Panc1 (cell line): ENCODE data around the gene KIAA1217. TPM values are rescaled to one million over a fixed set of nuclear protein-coding genes. Genes with fewer than 3 reads are reported as not detected.

ENCODE experiments used
- ATAC-seq: fragments of 200-7000 bp; cut with Tn5 transposase; 2 replicates; pipeline ENCODE4 v1.9.1; 2020; ENCODE audit warnings: mild to moderate bottlenecking, moderate library complexity
- BruUV-seq: library from RNA; stranded (reverse); fragments of 400-500 nt; replicated peaks from 2 replicates; lab custom pipeline; 2021; lab: Mats Ljungman, UMichigan
- CTCF ChIA-PET: fragments of 300-600 bp; sonication (Branson Sonifier 250); formaldehyde crosslinking; loops from one replicate; lab custom pipeline; 2022; ENCODE audit warnings: antibody characterized with exemption; lab: Charles Lee
- POLR2A ChIA-PET: fragments of 300-600 bp; sonication (Branson Sonifier 250); formaldehyde crosslinking; loops from one replicate; lab custom pipeline; 2022; ENCODE audit warnings: antibody characterized with exemption; lab: Charles Lee
- DNase-seq: peaks from one replicate; pipeline ENCODE4 v3.0.0-alpha.2; 2010; ENCODE audit warnings: low read depth, low spot score
- H3K27ac ChIP-seq: 2 replicates; pipeline ENCODE4 v1.5.1; 2011; ENCODE audit warnings: mild to moderate bottlenecking, low read length, inconsistent platforms
- H3K27me3 ChIP-seq: fragments of 200-500 bp; sonication (Bioruptor generic); 2 replicates; pipeline ENCODE4 v1.6.0; 2014; ENCODE audit warnings: low read length, inconsistent platforms; ENCODE audit not compliant: control insufficient read depth, insufficient read depth
- H3K36me3 ChIP-seq: fragments of 200-500 bp; sonication (Bioruptor generic); 2 replicates; pipeline ENCODE4 v1.5.1; 2014; ENCODE audit warnings: inconsistent platforms, mild to moderate bottlenecking, low read length, moderate library complexity; ENCODE audit not compliant: control insufficient read depth, insufficient read depth
- H3K4me1 ChIP-seq: 2 replicates; pipeline ENCODE4 v1.5.1; 2011; ENCODE audit warnings: inconsistent platforms, mild to moderate bottlenecking, low read length, moderate library complexity; ENCODE audit not compliant: control insufficient read depth, insufficient read depth
- H3K4me3 ChIP-seq, 2 experiments: 2 replicates each; pipeline ENCODE4 v1.5.1; 2011 to 2012; ENCODE audit warnings: low read depth in 2 of 2, low read length in 2 of 2, mild to moderate bottlenecking in 2 of 2, inconsistent platforms in 1 of 2, moderate library complexity in 1 of 2
- H3K9me3 ChIP-seq: fragments of 200-500 bp; sonication (Bioruptor generic); 2 replicates; pipeline ENCODE4 v1.5.1; 2014; ENCODE audit warnings: low read depth, mild to moderate bottlenecking, inconsistent platforms, low read length, moderate library complexity; ENCODE audit not compliant: control insufficient read depth, insufficient read depth
- CTCF ChIP-seq: fragments of 450-650 bp; IDR thresholded peaks from 2 replicates; pipeline ENCODE4 v1.5.1; 2017; ENCODE audit warnings: mild to moderate bottlenecking
- POLR2AphosphoS5 ChIP-seq: IDR thresholded peaks from 2 replicates; pipeline ENCODE4 v1.6.1; 2012; ENCODE audit warnings: mild to moderate bottlenecking, low read depth, low read length, moderate library complexity
- SIN3A ChIP-seq: IDR thresholded peaks from 2 replicates; pipeline ENCODE4 v1.6.1; 2012; ENCODE audit warnings: low read depth, mild to moderate bottlenecking, low read length, moderate library complexity, borderline replicate concordance; ENCODE audit not compliant: insufficient read depth
- TCF7L2 ChIP-seq: IDR thresholded peaks from 2 replicates; pipeline ENCODE4 v1.6.1; 2011; ENCODE audit warnings: mild to moderate bottlenecking, low read depth, low read length, inconsistent platforms
- in situ Hi-C: cut with HindIII; loops from 2 replicates; pipeline ENCODE4 v1.10.0; 2016; ENCODE audit warnings: low sequenced_read_pairs, low pct_unique_long_range_greater_than_20kb
- intact Hi-C: fragments of 100-400 bp; cut with micrococcal nuclease; formaldehyde crosslinking; loops from one replicate; pipeline ENCODE4 v1.10.0; 2022; ENCODE audit not compliant: unreplicated experiment
- total RNA-seq: library from RNA; stranded (reverse); gene quantifications from one replicate; pipeline ENCODE4 v1.2.1, GENCODE V29; 2021; ENCODE audit not compliant: unreplicated experiment
- TF ChIP-seq, protein P1 (sequence below), 2 experiments: IDR thresholded peaks; 2 replicates each; pipeline ENCODE4 v1.6.1; 2011 to 2012; ENCODE audit warnings: low read depth in 2 of 2, control low read depth in 1 of 2, low read length in 1 of 2, mild to moderate bottlenecking in 1 of 2, moderate library complexity in 1 of 2; ENCODE audit not compliant: insufficient read depth in 1 of 2

The KIAA1217 gene
- total RNA-seq, 1 experiment from 2014 or later, result 11.6 TPM

- DNase-seq, result no peak
- Histone ChIP-seq H3K4me3 (no peak overlapping the region), H3K9me3 (no peaks in the 10 kb centered on the region), H3K4me1 (peaks cover 3% of the 10 kb centered on the region; the same call in 1 of the 2 replicates), H3K27ac (no peak overlapping the region), H3K27me3 (no peaks in the 10 kb centered on the region), H3K36me3 (no peaks in the 10 kb centered on the region)
- in situ Hi-C loops, result no loop called here
- intact Hi-C loops, result no loop called here
- BruUV-seq, result no TSS peak
- POLR2A ChIA-PET, result no interaction called here
- CTCF ChIA-PET, result no interaction called here
- TF ChIP-seq POLR2AphosphoS5 (no peak), SIN3A (no peak), CTCF (no peak), TCF7L2 (no peak)
- TF ChIP-seq, protein P1, sequence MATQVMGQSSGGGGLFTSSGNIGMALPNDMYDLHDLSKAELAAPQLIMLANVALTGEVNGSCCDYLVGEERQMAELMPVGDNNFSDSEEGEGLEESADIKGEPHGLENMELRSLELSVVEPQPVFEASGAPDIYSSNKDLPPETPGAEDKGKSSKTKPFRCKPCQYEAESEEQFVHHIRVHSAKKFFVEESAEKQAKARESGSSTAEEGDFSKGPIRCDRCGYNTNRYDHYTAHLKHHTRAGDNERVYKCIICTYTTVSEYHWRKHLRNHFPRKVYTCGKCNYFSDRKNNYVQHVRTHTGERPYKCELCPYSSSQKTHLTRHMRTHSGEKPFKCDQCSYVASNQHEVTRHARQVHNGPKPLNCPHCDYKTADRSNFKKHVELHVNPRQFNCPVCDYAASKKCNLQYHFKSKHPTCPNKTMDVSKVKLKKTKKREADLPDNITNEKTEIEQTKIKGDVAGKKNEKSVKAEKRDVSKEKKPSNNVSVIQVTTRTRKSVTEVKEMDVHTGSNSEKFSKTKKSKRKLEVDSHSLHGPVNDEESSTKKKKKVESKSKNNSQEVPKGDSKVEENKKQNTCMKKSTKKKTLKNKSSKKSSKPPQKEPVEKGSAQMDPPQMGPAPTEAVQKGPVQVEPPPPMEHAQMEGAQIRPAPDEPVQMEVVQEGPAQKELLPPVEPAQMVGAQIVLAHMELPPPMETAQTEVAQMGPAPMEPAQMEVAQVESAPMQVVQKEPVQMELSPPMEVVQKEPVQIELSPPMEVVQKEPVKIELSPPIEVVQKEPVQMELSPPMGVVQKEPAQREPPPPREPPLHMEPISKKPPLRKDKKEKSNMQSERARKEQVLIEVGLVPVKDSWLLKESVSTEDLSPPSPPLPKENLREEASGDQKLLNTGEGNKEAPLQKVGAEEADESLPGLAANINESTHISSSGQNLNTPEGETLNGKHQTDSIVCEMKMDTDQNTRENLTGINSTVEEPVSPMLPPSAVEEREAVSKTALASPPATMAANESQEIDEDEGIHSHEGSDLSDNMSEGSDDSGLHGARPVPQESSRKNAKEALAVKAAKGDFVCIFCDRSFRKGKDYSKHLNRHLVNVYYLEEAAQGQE (IDR thresholded peaks at IDR 0.05; ENCODE audit: insufficient read depth in 1 of 2, low read depth in 2 of 2, low read length in 1 of 2), result no peak
- no peak for ATAC-seq
These were observed 31.3 kb downstream of the KIAA1217 start for GRCh38 chr10:24240041-24240751.

- DNase-seq (no peak), ATAC-seq (no peak)
- intact Hi-C loops (no loop called here), in situ Hi-C loops (no loop called here)
- no peaks in the 10 kb centered on the region for H3K36me3 ChIP-seq
- H3K9me3 ChIP-seq, result no peaks in the 10 kb centered on the region
- H3K27me3 ChIP-seq, result no peaks in the 10 kb centered on the region
- POLR2A ChIA-PET, result no interaction called here
- no peak overlapping the region for H3K4me3 ChIP-seq
- CTCF ChIA-PET, result no interaction called here
- TF ChIP-seq SIN3A (no peak), CTCF (no peak), TCF7L2 (no peak), POLR2AphosphoS5 (no peak)
- TF ChIP-seq, protein P1 (IDR thresholded peaks at IDR 0.05; ENCODE audit: insufficient read depth in 1 of 2, low read depth in 2 of 2, low read length in 1 of 2), result no peak
- BruUV-seq, result no TSS peak
- H3K27ac ChIP-seq, result no peak overlapping the region
- peaks cover 3% of the 10 kb centered on the region; the same call in 1 of the 2 replicates for H3K4me1 ChIP-seq
These were observed 32.6 kb downstream of the KIAA1217 start for GRCh38 chr10:24241536-24242040.
